NB4 (cell line): ENCODE measurements around the gene HDGFL2.

ENCODE experiments used
- DNase-seq: peaks from one replicate; pipeline ENCODE4 v3.0.0; 2010; ENCODE audit warnings: low read depth
- H3K4me3 ChIP-seq: one replicate; pipeline ENCODE4 v1.5.1; 2011; ENCODE audit warnings: mild to moderate bottlenecking, low read depth, low read length, moderate library complexity
- MYC ChIP-seq: IDR thresholded peaks from 2 replicates; pipeline ENCODE4 v1.6.1; 2011; ENCODE audit warnings: low read depth, low read length
- POLR2A ChIP-seq: IDR thresholded peaks from 2 replicates; pipeline ENCODE4 v1.6.1; 2011; ENCODE audit warnings: mild to moderate bottlenecking; ENCODE audit not compliant: insufficient read length; ENCODE audit errors: extremely low read depth
- TF ChIP-seq, protein P1 (sequence below): IDR thresholded peaks from 2 replicates; pipeline ENCODE4 v1.6.1; 2011; ENCODE audit warnings: low read depth, low read length
- TF ChIP-seq, protein P2 (sequence below): IDR thresholded peaks from one replicate; pipeline ENCODE4 v1.5.1; 2012; ENCODE audit warnings: low read depth, low read length

HDGFL2 gene

DNA sequence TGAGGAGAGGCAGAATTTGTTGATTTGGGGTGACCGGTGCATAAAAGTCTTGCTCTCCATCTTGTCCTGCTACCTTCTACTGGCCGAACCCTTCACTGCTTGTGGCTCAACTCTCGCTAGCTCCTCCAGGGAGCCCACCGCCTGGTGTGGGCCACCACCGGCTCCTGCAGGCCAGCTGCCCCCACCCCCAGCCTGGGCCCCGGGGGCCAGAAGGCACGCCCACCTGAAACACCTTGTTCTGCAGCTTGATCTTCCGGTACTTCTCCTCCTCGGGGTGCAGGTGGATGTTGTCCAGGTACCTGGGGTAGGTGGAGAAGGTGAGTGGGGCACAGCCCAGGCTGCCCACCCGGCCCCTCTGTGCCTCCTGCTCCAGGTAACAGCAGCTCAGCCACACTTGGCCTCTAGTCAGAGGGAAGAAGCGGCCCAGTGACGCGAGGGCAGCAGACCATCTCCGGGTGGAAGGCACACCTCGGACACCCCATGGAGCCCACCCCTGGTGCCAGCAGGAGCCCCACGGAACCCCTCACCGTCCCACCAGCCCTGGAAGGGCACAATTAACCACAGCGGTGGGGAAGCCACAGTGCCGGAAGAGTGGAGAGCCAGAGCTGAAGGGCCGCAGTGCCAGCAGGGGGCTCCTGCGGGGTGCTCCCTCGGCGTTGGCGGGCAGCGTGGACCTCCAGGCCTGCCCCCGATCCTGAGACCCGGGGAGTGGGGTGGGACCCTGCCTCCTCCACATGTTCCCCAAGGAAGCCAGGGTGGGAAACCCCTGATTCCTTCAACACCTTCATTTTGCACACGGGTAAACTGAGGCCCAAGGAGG lies 24.6 kb upstream of the HDGFL2 start:
- no peak for TF ChIP-seq MYC
- TF ChIP-seq, protein P1, sequence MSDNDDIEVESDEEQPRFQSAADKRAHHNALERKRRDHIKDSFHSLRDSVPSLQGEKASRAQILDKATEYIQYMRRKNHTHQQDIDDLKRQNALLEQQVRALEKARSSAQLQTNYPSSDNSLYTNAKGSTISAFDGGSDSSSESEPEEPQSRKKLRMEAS: no peak
- TF ChIP-seq, protein P2, sequence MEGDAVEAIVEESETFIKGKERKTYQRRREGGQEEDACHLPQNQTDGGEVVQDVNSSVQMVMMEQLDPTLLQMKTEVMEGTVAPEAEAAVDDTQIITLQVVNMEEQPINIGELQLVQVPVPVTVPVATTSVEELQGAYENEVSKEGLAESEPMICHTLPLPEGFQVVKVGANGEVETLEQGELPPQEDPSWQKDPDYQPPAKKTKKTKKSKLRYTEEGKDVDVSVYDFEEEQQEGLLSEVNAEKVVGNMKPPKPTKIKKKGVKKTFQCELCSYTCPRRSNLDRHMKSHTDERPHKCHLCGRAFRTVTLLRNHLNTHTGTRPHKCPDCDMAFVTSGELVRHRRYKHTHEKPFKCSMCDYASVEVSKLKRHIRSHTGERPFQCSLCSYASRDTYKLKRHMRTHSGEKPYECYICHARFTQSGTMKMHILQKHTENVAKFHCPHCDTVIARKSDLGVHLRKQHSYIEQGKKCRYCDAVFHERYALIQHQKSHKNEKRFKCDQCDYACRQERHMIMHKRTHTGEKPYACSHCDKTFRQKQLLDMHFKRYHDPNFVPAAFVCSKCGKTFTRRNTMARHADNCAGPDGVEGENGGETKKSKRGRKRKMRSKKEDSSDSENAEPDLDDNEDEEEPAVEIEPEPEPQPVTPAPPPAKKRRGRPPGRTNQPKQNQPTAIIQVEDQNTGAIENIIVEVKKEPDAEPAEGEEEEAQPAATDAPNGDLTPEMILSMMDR: no peak
- DNase-seq: no peak
- H3K4me3 ChIP-seq: no peak overlapping the region

DNA sequence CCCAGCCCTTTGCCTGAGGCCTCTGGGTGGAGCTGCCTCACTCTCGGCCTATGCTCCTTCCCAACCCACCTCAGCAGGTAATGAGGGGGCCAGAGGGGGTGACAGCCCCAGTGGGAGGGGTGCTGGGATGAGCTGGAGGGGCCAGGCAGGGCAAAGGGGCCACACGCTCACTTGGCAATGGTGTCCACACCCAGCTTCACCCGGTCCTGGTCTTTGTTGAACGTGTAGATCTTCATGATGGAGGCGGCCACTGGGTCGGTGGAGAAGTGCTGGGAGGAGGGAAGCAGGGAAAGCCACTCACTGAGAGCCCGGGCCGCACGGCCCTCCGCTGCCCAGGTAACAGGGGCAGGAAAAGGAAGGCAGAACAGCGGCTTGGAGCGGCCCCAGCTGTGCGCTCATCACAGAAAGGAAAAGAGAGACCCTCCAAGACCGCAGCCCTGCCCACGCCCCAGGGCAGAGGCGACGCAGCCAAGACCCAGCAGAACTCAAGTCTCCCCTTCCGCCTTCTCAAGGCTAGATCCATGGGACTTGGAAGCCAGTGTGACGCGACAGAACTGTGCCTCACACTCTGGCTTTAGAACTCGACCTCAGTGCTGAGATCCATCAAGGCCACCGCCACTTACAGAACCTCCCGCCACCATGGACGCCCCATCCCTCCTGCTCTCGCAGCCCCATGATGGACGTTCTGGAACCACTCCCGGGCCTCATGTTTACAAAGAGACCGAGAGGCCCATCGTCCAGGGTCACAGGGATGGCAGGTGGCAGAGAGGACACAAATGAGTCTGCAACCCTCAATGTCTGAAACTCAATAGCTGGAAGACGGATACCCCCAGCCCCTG lies 23.7 kb upstream of the HDGFL2 start:
- no peak overlapping the region for H3K4me3 ChIP-seq
- DNase-seq: no peak
- TF ChIP-seq, protein P2: no peak
- TF ChIP-seq MYC (no peak), POLR2A (no peak)
- TF ChIP-seq, protein P1: no peak

DNA sequence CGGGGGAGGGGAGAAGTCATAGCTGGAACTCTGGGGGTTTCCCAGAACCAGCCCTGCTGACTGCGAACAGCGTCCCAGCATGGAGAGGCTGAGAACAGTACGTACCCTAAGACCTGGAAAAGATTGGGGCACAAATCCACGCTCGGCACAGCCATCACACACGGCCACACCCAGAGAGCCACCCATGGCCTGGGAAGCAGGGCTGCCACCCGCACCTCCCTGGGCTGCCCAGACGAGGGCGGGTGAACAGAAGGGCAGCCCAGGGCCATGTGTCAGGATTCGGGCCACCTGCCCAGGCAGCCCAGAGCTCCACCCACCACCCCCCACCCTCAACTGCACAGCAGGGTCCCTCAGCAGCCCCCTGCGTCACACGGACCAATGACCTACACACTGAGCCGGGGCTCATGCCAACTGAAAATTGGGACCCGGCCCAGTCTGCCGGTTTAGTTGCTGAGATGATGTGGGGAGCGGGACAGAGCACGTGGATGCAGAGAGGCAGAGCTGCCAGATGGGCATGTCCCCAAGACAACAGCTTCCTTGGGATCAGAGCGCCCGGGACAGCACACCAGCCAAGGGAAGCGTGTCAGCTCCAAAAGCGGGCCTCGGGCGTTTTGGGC lies 23.0 kb upstream of the HDGFL2 start:
- TF ChIP-seq MYC: no peak
- TF ChIP-seq, protein P1: no peak
- no peak for TF ChIP-seq POLR2A
- TF ChIP-seq, protein P2: no peak
- no peak for DNase-seq
- no peak overlapping the region for H3K4me3 ChIP-seq

DNA sequence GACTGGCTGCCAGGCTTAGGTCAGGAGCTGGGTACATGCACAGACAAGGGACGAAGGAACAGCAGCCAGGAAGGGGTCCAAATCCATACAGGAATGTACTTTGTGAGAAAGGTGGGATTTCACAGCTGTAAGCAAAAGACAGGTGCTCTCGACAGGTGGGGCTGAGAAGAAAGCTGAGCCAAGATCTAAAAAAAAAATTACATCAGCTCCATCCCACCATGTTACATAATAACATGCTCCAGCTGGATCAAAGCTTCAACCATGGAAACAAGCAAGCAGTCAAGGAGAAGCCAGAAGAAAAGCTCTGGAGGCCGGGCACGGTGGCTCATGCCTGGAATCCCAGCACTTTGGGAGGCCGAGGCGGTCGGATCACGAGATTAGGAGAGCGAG lies 22.5 kb upstream of the HDGFL2 start:
- H3K4me3 ChIP-seq: no peak overlapping the region
- DNase-seq: no peak
- TF ChIP-seq MYC: no peak
- TF ChIP-seq, protein P2: no peak

DNA sequence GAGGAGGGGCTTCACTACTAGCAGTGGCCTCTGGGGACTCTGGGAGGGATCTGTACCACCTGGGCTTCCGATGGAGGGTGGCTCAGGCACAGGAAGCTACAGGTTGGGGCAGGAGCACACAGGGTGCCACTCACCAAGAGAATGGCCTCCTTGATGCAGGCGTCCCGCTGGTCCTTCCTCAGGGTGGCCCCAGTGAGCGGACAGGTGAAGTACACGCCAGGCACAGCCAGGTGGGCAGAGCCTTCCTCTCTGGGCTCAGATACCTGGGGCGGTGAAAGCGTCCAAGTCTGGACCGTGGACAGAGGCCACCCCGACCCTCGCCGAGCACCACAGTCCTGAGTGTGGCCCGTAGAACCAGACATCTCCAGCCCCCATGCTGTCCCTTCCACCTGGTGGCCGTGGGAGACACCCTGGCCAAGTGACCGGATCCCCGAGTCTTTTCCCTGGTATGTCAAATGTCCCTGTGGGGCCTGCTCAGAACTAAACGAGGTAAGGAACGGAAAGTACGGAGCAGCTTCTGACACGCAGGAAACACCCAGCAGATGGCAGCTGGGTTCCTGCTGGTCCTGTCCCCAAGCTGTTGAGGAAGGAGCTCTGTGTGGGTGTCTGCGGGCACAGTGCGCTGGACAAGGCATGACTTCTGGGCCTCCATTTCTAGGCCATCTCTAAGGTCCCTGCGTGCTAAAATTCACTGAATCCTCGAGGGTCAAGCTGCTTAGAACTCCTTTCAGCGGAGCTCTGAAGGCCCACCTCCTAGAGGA lies 19.7 kb upstream of the HDGFL2 start:
- TF ChIP-seq, protein P2: no peak
- DNase-seq: no peak
- H3K4me3 ChIP-seq: no peak overlapping the region
